HG02981 (cell line): ENCODE results near the gene CPEB4.

Experiments used
- ATAC-seq: cut with Tn5 transposase; IDR thresholded peaks from one replicate; pipeline ENCODE4 v1.9.1; 2021; ENCODE audit warnings: mild to moderate bottlenecking, moderate library complexity; ENCODE audit not compliant: unreplicated experiment

CPEB4 gene

DNA sequence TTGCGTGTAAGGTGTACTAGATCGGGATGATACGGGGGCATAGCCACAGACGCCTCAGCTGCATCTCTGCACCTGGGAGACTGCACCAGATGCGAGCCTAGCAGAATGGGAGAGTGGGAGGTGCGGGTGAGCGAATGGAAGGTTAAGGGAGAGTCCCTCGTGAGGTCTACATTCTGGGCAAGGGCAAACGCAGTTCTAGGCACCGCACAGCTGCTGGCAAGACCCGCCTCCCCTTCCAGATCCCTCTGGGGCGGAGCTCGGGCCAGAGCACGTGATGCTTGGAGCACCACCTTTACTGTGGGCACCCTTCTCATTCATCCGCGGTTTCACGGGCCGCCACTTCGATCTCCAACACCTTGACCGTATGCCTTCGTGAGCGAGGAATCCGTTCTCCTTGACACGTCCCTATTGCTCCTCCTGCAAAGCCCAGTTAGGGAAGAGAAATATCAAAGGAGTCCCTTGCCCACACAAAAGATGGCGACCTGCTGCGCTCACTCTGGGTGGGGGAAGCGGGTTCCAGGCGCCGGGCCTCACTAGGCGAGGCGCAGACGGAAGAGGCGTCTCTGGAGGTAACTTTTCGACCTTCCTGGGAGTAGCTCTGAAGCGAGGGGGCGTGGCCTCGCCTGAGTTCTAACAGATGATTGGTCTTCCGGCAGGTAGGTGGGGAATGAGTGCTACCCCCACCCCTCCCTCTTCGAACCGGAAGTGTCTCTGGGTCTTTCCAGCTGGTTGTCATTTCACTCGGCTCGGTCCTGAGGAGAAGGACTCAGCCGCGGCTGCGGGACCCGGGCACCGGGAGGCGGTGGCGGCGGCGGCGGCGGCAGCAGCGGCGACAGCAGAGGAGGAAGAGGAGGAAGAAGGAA lies at the start of gene CPEB4:
CPEB4 (plus strand) TSS at position 740 of the 863 bp plus-strand sequence. CDS start 1,385 bp downstream, outside the sequence.
- ATAC-seq, result peak; percentile 95

DNA sequence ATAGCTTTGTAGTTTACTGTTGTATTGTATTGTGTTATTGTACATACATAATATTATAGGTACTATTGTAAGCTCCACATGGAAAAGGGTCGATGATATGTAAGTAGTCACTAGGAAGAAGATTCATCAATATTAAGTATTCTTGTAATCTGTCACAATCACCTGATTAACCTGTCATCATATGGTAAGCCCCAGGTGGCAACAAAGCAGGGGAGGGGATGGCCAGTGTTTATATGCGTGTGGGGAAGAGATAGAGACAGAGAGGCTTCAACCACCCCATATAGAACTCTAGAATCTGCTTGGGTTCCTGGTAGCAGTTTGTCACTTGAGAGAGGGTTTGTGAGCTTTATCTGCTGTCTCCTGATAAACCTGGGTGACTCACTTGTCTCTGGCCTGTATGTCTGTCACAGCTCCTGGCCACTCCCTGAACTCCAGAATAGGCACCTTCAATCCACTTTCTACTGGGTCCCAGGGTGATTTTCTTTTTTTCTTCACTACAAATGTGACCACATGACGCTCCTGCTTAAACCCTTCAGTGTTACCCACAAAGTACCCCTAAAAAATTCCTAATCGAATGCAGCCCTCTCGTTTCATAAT lies 48.9 kb upstream of the CPEB4 start:
- ATAC-seq, result no peak

DNA sequence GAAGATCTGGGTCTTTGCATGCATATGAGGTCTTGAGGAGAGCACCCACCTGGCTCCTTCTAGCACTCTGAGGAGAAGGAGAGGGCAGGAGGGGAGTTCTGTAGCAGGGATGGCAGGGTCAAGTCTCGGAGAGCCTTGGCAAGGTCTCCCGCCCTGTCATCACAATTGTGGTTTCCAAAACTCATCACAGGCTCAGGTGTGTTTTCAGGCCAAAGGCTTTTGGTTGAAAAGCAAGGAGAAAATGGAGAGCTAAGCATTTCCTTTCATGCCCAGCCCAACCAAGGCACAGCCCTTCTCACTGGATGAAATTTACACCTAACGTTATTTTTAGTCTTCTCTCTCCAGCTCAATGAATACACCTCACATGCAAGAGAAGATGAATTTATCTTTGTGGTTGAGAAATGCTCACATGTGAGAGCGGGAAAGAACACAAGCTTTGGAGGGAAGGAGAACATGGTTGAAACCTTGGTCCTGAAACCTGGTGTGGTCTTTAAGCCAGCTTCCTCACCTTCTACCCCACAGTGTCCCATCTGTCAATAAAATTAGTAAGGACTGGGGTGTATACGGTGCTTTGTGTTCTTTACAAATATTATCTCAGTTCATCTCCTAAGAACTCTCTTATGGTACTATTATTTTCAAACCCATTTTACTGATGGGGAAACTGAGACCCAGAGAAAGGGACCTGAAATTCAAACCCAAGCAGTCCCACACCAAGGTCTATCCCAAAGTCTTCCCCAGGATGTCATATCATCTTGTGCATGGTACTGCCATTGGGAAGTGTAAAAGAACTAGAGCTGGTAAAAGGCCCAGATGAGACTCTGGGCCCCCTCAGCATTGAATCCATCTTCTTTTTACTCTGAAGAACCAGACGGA lies 47.8 kb upstream of the CPEB4 start:
- no peak for ATAC-seq

DNA sequence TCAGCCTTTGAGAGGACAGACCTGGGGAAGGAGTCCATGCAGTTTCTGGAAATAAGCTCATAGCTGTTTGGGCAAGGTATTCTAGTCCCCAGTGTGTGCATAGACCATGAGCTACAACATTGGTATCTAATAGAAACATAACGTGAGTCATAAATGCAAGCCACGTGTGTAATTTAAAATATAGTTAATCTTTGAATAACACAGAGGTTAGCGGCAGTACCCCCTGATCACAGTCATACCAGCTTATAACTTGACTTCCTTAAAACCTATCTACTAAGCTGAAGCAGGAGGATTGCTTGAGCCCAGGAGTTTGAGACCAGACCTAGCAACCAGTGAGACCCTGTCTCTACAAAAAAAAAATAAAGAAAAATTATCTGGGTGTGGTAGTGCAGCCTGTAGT lies 46.4 kb upstream of the CPEB4 start:
- no peak for ATAC-seq

DNA sequence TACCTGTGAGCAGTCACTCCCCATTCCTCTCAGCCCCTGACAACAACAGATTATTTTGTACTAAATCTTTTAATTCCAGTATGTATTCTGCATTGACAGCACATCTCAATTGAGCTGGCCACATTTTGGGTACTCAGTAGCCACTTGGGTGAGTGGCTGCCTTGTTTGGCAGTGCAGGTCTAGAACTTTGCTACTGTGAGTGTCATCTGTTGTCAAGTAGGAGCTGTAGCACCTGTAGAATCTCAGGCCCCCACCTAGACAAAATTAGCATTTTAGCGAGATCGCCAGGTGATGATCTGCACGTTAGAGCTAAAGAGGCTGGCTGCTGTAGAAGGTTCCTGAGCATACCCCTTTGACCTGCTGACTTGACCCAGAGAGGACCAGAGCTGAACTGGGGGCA lies 44.4 kb upstream of the CPEB4 start:
- no peak for ATAC-seq

DNA sequence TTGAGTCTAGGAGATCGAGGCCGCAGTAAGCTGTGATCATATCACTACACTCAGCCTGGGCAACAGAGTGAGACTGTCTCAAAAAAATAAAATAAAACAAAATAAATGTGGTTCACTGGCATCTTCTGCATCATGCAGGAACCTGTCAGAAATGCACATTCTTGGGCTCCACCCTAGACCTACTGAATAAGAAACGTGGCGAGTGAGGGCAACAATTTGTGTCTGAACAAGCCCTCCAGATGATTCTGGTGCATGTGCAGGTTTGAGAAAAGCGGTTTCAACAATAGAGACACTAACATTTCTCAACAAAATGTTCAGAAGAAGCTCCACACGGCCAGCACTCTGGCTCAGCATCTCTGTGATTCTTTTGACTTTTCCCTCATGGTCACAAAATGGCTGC lies 42.8 kb upstream of the CPEB4 start:
- ATAC-seq, result no peak

DNA sequence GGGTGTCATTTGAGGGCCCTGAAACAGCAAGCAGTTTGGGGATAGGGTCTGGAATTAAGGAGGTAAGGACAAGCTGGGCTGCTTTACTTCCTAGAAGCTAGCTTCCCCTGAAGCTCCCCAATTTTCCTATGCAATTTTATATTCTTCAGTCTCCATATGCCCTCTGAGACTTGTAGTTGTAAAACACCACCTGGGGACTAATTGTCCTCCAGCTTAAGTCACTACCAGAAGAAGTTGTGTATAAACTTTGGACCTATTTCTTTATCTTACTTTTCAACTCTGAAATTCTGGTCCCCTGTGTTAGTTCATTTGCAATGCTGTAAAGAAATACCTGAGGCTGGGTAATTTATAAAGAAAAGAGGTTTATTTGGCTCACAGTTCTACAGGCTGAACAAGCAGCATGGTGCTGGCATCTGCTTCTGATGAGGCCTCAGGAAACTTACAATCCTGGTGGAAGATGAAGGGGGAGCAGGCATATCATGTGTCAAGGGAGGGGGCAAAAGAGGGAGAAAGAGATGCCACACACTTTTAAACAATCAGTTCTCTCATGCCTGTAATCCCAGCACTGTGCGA lies 41.1 kb upstream of the CPEB4 start:
- no peak for ATAC-seq

DNA sequence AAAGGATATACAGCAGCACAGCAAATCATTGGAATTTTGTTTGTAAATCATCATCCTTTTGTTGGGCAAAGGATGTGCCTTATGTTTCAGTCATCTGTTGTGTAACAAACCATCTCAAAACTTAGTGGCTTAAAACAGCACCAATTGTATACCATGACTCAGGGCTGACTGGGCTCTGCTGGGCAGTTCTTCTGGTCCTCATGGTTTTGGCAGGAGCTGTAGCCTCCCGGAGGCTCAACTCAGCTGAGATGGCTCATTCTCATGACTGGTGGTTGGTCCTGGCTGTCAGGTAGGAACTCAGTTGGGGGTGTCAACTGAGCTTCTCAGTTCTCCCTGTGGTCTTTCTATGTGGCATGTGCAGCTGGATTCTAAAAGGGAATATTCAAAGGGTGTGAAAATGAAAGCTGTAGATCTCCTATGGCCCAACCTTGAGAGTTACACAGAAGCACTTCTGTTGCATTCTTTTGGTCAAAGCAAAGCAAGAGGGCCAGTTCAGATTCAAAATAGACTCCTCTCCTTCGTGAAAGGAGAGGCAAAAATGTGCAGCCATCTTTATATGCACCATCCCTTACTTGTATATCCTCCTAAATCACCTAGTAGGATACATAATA lies 39.1 kb upstream of the CPEB4 start:
- no peak for ATAC-seq

DNA sequence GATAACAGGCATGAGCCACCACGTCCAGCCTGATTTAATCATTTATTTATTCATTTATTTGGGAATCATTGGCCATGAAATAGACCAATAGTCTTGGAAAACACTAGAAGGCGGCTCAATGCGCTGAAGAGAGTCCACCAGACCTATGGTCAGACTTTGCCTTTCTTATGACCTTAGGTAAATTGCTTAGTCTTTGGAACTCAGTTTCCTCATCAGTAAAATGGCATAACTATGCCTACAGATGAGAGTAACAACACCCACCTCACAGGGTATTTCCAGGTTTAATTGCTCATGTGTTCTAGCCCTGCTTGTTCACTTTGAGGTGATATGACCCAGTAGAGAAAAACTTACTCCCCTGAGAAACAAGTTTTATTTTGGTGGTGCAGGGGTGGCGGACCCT lies 38.2 kb upstream of the CPEB4 start:
- ATAC-seq, result no peak

DNA sequence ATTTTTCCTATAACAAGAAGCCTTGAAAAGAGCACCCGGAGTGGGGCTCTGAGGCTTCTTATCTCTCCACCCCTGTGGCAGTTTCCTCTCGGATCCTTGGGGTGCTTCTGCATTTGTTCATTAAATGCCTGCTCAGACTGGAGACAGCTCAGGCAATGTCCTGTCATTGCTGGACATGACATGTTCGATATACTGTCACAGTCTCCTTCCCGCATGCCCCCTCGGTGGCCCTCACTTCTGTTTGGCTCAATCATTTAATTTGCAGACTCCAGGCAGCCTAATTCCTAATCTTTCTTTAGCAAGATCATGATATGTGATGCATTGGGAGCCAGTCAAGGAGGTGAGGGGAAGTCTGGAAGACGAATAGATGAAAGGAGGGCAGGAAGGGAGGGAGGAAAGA lies 37.5 kb upstream of the CPEB4 start:
- no peak for ATAC-seq

DNA sequence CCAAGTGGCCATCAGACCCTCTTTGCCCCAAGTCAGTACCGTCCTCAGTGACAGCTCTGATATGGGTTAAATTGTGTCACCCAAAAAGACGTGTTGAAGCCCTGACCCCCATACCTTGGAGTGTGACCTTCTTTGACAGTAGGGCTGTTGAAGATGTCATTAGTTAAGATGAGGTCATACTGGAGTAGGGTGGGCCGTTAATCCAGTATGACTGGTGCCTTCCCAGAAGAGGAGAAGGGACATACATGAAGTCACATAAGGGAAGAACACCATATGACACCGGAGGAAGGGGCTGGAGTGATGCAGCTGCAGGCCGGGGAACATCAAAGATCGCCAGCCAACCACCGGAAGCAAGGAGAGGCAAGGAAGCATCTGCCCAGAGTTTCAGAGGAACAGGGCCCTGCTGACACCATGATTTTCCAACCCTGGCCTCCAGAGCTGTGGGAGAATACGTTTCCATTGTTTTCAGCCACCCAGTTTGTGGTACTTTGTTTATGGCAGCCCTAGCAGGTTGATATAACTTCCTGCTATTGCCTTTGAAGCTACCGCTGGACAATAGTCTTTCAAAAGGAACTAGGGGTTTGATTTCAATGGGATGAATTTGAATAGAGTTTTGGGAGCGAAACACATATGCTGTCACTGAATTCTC lies 36.4 kb upstream of the CPEB4 start:
- no peak for ATAC-seq

DNA sequence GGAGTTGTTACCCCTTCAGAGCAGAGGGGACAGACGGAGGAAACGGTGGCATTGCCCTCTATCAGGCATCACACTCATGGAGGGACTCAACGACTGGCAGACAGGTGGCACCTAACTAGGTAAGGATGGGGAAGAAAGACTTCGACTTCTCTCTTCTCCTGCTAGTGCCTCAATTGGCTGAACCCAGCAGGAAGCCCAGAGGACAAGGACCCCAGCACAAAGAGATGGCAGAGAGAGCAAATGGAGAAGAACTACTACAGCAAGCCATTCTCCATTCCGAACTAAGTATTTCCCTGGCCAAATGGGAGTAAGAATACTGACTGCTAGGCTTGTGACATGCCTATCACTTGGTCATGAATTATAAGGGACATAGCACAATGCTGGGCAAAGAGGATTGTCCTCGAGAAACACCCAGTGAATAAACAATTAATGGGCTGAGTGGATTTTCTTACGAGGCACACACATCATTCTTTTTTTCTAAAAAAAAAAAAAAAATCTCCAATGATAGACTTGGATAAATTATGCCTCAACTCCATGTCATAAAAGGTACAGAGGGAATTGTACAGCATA lies 35.3 kb upstream of the CPEB4 start:
- ATAC-seq, result no peak

DNA sequence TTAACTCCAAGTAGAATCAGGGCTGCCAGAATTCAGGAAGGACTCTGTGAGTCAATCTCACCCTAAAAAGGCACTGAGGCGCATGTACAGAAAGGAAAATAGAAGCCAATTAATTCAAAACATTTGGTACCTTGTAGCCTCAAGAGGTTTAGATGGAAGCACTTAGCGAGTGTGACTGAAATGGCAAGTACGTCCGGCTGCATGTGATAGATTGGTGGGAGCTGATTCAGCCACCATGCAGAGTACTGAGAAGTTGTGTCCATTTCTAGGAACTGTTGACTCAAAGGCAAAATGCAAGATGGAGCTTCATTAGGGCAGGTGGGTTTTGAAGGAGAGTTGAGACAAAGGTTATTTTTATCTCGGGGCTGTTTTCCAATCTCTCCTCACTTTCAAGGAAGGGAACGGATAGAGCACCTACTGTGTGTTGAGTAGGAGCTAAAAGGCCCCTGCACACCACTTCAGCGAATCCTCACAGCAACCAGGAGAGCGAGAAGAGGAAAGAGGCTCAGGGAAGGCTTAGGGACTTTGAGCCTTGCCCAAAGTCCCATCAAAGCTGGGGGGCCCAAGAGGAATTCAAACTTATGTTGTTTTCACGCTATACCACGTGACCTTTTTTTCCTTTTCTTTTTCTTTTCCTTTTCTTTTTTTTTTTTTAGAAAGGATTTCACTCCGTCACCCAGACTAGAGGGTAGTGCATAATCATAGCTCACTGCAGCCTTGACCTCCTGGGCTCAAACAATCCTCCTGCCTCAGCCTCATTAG lies 34.6 kb upstream of the CPEB4 start:
- no peak for ATAC-seq

DNA sequence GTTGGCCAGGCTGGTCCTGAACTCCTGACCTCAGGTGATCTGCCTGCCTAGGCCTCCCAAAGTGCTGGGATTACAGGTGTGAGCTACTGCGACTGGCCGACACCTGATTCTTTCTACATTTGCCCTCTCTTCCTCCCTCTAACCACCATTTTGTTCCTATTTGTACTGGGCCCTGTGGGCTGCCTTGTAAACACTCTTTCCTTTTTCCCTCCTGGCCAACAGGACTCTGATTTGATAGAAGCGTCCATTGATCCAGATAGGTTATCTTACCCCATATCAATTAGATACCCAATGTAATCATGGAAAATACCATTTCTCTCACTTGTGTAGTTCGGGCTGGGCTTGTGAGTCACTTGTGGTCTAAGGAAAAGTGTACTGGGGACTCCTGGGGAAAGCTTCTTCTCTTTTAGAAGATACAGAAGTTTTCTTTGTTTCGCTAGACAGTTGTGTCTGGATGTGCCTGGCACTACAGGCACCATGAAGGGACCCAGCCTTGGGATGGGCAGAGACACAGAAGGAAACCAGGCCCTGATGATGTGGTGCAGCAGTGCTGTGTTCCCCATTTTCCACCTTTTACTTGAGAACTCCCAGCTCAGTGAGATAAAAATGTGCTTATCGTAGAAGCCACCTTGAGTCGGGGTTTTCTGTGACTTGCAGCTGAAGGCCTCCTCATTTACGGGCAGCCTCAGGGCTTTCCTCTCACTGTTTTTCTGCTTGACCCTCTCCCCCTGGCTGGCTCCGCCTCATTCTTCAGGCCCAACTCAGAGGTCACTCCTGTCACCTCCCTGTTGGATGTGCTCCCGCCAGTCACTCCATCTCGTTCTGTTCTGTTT lies 32.8 kb upstream of the CPEB4 start:
- ATAC-seq, result no peak

DNA sequence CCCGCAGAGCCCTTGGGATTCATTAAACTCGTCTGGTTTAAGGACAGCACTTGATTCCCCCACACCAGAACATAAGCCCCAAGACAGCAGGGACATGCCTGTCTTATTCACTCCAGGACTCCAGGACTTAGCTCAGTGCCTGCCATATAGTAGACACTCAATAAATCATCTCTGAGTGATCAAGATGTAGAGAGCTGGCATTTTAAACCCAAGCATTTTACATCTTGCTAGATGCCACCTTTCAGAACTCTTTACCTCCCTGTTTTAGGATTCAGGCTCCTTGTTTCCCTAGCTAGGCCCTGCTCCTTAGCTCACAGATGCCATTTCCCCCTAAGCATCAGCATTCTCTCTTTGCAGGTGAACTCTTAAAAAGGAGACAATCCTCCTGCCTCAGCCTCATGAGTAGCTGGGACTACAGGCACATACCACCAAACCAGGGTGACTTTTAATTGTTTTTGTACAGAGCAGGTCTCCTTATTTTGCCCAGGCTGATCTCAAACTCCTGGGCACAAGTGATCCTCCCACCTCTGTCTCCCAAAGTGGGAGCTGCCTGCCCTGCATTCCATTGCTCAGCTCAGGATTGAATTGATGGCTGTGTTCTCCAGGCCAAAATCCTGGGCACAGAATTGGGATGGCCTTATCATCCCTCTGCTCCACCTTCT lies 32.0 kb upstream of the CPEB4 start:
- no peak for ATAC-seq

DNA sequence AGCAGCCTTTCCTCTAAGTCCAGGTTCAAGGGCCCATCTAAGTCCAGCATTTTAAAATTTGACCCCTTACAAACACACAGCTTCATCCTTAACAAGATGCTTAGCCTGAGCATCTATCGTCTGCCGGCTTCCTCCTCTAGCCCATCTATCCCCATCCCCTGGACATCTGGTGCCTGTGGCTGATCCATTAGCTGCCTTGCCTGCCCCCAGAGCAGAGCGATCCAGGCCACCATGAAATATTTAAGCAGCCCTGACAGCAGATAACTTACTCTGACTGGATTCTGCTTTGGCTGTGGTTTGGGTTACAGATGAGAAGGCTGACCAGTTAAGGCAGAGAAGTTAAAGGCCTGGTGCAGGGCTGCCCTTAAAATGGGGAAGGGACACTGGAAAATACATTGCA lies 30.9 kb upstream of the CPEB4 start:
- no peak for ATAC-seq

DNA sequence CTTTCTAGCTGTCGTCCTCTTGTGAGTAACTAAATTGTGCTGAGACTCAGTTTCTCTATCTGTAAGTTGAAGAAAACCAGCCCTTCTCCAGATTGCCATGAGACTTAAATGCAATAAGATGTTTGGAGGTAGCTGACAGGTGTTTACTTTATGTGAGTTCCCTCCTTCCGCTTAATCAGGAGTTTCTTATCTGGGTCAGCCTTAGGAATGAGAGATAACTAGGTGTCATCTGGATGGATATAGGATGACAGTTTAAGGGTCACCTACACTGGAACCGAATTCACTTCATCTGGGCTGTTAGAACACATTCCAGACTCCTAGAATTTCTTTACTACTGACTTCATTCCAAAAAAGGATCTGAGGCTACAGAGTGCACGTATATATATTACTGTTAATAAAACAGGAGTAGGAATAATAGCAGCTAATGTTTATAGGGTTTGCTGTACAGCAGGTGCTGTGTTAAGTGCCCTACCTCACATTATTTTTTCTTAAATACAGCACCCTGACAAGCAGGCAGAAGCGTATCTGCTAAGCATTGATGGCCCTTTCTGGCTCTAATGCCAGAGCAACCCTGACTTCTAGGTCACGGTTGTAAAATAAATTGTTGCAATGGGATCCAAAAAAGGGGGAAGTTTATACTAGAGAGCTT lies 30.0 kb upstream of the CPEB4 start:
- ATAC-seq, result no peak
